PC-9 (cell line): ENCODE data around the gene GRHL1.

ENCODE experiments used
- EZH2 ChIP-seq: fragments of 200-600 bp; sonication (generic); IDR thresholded peaks from 2 replicates; pipeline ENCODE4 v1.8.0; 2017; ENCODE audit warnings: antibody characterized with exemption, low read depth
- TF ChIP-seq, protein P1 (sequence below): fragments of 200-600 bp; sonication (generic); conservative IDR thresholded peaks from 2 replicates; pipeline ENCODE4 v1.6.1; 2017; ENCODE audit warnings: mixed run types, antibody characterized with exemption, mild to moderate bottlenecking, moderate library complexity

DNA sequence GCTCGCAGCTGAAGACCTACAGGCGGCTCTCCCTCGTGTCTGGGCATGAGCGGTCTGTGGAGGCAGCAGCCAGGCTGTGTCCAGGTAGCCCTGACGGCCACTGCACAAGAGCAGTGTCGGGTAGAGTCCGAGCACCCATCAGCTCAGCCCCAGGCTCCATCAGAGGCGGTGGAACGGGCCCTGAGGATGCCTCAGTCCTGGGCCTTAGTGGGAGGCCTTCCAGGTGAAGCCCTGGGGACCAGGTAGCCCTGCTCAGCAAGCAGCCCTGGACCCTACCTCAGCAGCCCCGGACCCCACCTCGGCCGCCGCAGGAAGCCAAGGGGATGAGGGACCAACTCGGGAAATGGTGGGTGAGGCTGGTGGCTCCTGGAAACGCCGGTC is 70.5 kb downstream of the GRHL1 start:
- TF ChIP-seq, protein P1, sequence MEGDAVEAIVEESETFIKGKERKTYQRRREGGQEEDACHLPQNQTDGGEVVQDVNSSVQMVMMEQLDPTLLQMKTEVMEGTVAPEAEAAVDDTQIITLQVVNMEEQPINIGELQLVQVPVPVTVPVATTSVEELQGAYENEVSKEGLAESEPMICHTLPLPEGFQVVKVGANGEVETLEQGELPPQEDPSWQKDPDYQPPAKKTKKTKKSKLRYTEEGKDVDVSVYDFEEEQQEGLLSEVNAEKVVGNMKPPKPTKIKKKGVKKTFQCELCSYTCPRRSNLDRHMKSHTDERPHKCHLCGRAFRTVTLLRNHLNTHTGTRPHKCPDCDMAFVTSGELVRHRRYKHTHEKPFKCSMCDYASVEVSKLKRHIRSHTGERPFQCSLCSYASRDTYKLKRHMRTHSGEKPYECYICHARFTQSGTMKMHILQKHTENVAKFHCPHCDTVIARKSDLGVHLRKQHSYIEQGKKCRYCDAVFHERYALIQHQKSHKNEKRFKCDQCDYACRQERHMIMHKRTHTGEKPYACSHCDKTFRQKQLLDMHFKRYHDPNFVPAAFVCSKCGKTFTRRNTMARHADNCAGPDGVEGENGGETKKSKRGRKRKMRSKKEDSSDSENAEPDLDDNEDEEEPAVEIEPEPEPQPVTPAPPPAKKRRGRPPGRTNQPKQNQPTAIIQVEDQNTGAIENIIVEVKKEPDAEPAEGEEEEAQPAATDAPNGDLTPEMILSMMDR, result no peak
- no peak for TF ChIP-seq EZH2
